Esophagus mucosa (tissue), 1 donor: ENCODE results near the gene ATXN1. TPM values are rescaled to one million over a fixed set of nuclear protein-coding genes. Genes with fewer than 3 reads are reported as not detected.

Source experiments
- ATAC-seq: fragments of 200-7000 bp; cut with Tn5 transposase; one replicate; pipeline ENCODE4 v1.9.1; 2020
- total RNA-seq: library from RNA; stranded (reverse); gene quantifications from one replicate; pipeline ENCODE4 v1.2.4, GENCODE V29; 2023
- donor health status: DM: yes; HTN: yes; CAD: no.

Gene ATXN1
- total RNA-seq, 1 donor from 2014 or later: 29.3 TPM

- ATAC-seq: no peak
Observed at GRCh38 chr6:16600701-16601100, 160.6 kb downstream of the ATXN1 start.

DNA sequence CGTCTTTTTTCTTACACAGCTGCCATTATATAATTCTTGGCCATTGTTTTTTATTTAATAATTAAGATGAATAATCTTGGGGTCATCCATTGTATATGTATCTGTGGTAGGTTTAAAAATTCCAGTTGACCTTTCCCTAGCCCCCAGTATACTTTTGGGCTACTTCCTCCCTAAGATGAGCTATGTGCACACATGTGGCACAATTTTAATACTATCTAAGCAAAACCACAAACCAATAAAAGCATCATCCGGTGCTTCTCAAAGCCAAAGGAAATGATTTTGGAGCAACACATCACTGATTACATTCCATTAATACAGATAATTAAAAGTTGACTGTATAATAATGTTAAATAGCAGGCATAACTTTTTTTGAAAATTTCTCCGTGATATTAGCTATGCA, 161.2 kb downstream of the ATXN1 start:
- ATAC-seq: no peak

- peak; percentile 66 for ATAC-seq
Observed at GRCh38 chr6:16596616-16597331, 164.5 kb downstream of the ATXN1 start.

- ATAC-seq: no peak
Observed at GRCh38 chr6:16595514-16596120, 165.6 kb downstream of the ATXN1 start.

DNA sequence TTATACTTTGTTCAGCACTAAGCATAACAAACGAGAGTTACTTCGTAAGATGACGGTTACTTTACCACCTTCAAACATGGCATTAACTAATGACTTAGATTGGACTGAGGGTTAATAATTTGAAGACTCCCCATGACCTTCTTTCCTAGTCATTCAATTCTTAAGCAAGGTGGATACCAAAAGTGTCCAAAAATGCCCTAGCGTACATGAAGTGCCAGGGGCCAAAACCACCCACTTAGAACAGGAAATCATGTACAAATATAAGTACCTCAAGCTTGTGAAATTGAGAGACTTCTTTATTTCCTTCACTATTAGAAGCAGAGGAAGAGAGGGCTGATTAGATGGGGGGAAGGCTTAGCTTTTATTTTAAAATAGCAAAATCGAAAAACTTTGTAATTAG, 166.4 kb downstream of the ATXN1 start:
- no peak for ATAC-seq

GRCh38 chr6:16592223-16592911, 168.9 kb downstream of the ATXN1 start:
- ATAC-seq: no peak

DNA sequence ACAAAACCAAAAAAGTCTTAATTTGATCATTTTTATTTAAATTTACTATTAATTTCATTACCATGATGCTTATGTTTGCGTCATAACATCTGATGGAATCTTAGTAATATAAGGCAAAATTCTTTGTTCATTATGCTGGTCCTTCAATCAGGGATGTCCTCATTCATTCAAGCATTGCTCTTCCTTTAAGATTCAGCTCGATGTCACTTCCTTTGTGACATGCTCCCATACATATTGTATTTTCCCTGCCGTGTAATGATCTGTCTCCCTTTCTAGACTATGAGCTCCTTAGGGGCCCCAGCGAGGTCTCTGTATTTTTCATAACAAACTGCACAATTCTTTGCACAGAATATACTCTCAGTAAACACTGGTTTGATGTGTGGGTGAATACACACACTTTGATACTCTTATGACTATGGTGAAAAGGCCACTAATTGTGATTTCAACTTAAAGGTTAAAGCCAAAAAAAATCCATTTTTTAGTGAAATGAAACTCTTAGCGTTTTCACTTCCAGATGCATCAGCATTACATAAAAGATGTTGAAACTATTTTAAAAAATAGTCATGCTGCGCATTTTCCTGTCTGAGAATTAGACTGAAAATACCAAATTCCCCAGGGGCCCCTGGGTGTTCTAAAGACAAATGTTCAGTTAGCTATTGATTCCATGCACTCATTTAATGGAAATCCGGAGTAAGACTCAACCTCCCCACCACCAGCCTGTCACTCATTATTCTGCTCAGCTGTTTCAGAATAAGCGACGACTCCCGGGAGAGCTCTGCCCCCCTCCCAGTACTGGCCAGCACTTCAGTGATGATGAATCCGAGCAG, 169.7 kb downstream of the ATXN1 start:
- no peak for ATAC-seq

DNA sequence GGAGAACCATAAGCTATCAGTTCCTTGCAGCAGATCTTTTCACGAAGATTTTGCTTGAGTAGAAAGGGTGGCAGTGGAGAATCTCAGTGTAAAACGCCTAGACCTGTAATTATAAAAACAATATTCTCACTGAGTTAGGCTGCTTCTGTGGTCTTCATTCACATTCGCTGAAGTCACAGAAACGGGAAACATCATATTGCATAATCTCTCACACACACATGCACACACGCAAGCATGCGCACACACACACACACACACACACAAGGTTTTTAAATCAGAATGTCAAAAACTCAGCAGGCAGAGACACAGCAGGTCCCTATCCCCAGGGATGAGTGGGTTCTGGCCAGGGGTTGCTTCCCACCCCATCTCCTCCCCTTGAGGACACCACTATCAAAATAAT, 175.5 kb downstream of the ATXN1 start:
- no peak for ATAC-seq

- ATAC-seq: no peak
Observed at GRCh38 chr6:16583144-16583762, 178.0 kb downstream of the ATXN1 start.

- ATAC-seq: no peak
Observed at GRCh38 chr6:16582446-16583143, 178.7 kb downstream of the ATXN1 start.

- ATAC-seq: no peak
Observed at GRCh38 chr6:16578695-16579285, 182.5 kb downstream of the ATXN1 start.

- no peak for ATAC-seq
Observed at GRCh38 chr6:16576451-16577368, 184.6 kb downstream of the ATXN1 start.

DNA sequence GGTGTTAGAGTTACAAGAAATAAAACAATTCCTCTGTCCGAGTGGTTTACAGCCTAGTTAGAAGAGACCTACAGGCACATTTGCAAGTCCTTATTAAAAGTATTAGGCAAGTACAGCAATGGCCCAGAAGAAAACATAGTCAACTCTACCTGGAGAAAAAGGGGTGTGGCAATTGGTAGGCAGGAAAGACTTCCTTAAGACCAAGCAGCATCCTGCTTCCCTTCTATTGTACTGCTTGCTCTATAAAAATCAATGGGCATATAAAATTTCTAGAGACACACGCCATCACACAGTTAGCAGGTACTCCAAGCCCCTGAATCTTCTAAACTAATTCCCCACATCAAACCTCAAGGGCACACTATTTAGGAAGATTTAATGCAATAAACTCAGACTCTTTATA, 185.6 kb downstream of the ATXN1 start:
- peak; percentile 11 for ATAC-seq

- no peak for ATAC-seq
Observed at GRCh38 chr6:16572943-16573342, 188.3 kb downstream of the ATXN1 start.

DNA sequence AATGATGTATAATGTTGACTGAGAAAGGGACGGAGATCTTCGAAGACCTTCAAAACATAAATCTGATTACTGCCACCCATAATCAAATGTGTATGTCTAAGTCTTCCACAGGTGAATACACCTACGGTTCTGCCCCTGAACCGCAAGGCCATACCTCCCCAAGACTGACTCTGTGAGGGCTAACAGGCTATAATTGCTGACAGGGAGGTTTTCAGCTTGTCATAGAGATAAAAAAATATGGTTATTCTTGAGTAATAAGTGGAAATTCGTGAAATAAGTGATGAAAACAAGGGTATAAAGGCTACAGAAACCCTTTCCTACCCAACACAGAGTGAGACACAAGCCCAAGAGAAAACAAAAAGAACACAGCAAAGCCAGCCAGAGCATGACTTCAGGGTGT, 188.9 kb downstream of the ATXN1 start:
- no peak for ATAC-seq

- ATAC-seq: no peak
Observed at GRCh38 chr6:16570946-16571345, 190.3 kb downstream of the ATXN1 start.

GRCh38 chr6:16570221-16570553, 191.1 kb downstream of the ATXN1 start:
- no peak for ATAC-seq

- no peak for ATAC-seq
Observed at GRCh38 chr6:16568128-16568527, 193.1 kb downstream of the ATXN1 start.

GRCh38 chr6:16567071-16567470, 194.2 kb downstream of the ATXN1 start:
- no peak for ATAC-seq

GRCh38 chr6:16564436-16564835, 196.8 kb downstream of the ATXN1 start:
- ATAC-seq: no peak
